Adrenal gland (tissue), 5 donors: Measurements from ENCODE around the gene GRIK5.

ENCODE experiments used
- CTCF ChIP-seq, 6 experiments: fragments of 450-650 bp in 4 of 6; fragments of 200-600 bp in 2 of 6; sonication (generic) in 1 of 6; IDR thresholded peaks; 1 replicate in 5 of 6; 2 replicates in 1 of 6; pipeline versions ENCODE4 v1.5.1 to v1.8.0; 2016 to 2021; ENCODE audit warnings: antibody characterized with exemption in 6 of 6, mild to moderate bottlenecking in 2 of 6, moderate library complexity in 1 of 6
- POLR2A ChIP-seq, 2 donors: fragments of 450-650 bp; IDR thresholded peaks; one replicate each; pipeline ENCODE4 v1.6.1; 2017; ENCODE audit warnings: antibody characterized with exemption in 2 of 2, mild to moderate bottlenecking in 2 of 2, moderate library complexity in 1 of 2
- donor health status: DM: no; HTN: no; CAD: no.

GRCh38 chr19:42032431-42032830 lies 37.6 kb downstream of the GRIK5 start:
- TF ChIP-seq POLR2A (IDR thresholded peaks at IDR 0.05) (no peak), CTCF (IDR thresholded peaks at IDR 0.05) (no peak)
